ENCODE measurements around the gene EME1.
"Not testable (repeated sequence)": the region's sequence is repeated elsewhere in the genome, so short reads cannot be mapped to it uniquely, and the experiment has no call there.

Gene EME1, protein sequence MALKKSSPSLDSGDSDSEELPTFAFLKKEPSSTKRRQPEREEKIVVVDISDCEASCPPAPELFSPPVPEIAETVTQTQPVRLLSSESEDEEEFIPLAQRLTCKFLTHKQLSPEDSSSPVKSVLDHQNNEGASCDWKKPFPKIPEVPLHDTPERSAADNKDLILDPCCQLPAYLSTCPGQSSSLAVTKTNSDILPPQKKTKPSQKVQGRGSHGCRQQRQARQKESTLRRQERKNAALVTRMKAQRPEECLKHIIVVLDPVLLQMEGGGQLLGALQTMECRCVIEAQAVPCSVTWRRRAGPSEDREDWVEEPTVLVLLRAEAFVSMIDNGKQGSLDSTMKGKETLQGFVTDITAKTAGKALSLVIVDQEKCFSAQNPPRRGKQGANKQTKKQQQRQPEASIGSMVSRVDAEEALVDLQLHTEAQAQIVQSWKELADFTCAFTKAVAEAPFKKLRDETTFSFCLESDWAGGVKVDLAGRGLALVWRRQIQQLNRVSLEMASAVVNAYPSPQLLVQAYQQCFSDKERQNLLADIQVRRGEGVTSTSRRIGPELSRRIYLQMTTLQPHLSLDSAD

DNA sequence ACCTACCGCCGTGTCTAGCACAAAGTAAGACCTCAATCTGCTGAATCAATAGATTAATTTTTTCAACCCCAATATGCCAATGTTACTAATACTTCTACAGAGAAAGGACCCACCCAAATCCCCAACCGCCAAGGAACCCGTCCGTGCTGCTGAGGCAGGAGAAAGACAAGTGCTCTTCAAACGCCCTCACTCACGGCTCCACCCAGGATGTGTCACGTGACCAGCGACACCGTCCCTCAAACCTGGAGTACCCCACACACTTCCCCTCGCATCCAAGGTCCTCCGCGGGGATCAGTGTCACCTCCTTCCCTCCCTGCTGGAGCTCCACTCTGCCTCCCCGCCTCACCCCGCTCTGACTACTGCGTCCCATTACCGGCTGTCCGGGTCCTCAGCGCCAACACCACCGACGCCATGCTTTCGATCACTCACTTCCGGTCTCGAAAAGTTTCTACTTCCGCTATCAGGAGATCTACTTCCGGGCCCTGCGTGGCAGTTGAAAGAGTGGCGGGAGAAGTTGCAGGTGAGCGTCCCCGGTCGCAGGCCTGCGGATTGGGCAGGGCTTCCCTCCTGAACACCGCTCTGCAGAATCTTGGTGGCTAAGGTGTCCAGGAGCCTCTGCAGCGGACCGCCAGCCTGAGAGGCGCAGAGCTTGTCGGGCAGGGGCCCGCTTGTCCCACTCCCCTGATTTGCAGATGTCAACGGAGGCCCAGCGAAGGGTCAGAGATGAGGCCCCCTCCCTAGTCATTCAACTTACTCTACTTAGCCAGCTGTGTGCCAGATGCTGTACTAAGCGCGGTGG is at the start of gene EME1, which contains the start of gene MRPL27:
TSS of gene EME1 (plus strand) at position 472 of the 799 bp plus-strand sequence. CDS start 1,980 bp downstream, outside the sequence.
TSS of gene MRPL27 (minus strand) at position 427 of the 799 bp plus-strand sequence. CDS start at position 413, 14 bp downstream.
- peak; percentile 97 for DNase-seq

DNA sequence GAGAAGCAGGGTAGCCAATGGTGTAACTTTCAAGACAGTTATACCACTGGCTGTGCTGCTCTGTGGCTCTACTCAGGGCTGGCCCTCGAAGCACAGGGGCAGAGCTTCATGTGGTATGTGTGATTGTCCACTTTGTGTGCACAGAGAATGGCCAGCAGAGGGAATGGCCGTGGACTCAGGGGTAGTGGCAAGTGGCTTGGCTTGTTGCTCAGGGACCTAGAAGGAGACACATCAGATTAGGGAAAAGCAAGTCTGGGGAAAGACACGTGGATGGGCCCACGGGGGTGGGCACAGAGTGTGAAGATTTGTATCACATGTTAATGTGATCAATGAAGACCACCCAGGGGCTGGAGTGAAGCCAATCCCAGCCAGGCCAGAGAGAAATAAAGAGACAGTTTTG is 47.1 kb upstream of the EME1 start:
- no peak for DNase-seq

DNA sequence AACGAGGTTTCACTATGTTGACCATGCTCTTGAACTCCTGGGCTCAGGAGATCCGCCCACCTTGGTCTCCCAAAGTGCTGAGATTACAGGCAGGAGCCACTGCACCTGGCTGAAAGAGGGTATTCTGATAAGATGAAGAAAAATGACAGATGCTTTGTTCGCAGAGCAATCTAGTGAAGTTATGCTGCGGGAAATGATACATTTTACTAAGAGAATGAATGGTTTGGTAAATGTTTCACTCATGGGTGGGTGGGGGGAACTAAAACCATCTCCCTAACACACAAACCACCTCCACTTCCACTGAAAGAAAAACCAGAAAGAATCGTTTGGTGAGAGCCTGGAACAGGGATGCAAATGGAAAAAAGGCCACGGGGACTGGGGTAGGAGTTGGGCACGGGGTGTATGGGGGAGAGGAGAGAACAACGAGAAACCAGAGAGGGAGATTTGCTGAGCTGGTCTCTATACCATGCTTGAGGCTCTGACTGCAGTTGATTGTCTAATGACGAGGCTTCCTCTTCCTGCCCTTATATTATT is 46.1 kb upstream of the EME1 start:
- no peak for DNase-seq

DNA sequence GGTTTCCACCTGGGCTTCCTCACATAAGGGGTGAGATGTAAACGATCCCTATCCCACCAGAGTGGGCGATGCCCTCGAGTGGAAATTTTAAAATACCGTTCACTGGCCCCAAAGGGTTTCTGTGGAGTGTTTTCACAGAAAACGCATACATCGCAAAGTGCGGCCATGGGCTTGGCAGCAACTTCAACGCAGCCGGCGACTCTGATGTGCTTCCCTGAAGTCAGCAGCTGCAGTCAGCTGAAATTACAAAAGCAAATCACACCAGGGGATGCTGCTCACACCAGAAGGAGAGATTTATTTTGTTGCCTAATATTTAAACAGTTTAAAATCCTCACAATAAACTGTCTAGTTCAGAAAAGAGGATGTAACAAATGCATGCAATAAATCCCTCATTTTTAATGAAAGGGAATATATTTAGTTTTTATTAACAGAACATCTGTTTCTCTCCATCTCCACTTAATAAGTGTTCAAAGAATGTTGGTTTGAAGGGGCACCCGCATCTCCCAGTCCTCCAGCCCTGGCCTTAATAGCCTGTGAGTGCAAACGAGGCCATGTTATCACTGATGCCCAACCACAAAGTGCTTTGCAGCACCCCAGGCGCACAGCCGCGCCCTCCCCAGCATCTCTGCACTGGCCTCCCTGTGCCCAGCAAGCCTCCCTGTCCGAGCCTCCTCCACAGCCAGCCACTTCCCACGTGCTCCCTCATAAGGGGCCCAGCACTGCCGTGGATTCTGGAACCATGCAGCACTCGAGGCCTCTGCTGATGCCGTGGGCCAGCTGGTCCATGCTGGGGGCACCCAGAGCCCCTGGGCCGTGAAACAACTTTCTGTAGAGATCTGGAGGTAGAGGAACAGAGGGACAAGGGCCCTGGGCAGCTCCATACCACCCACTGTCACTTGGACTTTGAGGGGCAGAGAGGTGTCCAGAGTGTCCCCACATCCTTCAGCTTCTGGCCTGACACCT is 44.4 kb upstream of the EME1 start:
- no peak for DNase-seq

DNA sequence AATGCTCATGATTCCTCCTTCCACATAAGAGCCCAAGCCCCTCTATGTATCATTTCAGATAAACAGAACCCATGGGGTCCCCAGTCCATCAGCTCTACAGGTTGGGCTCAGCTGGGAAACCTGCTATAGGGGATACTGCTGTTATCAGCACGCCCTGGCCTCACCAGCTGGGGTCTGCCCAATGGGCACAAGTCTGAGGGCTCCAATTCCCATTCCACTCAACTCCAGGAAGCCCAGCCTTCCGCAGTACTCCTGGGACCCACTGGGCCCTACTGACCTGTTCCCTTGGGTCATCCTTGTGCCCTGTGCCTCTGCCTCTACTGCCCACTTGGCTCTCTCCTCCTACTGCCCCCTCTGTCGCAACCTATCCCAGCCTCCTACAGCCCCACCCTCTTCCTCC is 43.3 kb upstream of the EME1 start:
- no peak for DNase-seq

DNA sequence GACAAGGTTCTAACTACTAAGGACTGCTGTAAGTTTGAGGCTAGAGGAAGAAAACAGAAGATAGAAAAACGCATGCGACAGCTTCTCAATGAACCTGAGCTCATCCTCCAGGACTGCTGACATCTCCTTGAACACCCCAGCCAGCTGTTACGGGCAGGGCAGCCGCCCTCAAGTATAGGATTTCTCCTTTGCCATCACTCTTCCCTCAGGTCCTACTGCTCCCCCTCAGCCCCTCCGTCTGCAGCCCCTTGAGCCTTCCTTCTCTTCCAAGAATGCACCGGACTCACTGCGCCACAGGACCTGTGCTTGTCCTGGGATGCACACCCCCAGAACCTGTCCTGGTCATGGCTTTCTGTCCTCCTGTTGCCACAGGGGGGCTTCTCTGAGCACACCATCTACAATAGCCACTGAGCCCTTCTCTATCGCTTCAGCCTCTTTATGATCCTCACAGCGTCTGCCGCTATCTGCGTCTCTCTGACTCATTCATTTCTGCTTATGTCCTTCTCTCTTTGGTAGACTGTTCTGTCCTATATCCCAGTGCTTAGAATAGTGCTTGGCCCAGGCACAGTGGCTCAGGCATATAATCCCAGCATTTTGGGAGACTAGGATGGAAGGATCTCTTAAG is 42.8 kb upstream of the EME1 start:
- DNase-seq, result no peak

DNA sequence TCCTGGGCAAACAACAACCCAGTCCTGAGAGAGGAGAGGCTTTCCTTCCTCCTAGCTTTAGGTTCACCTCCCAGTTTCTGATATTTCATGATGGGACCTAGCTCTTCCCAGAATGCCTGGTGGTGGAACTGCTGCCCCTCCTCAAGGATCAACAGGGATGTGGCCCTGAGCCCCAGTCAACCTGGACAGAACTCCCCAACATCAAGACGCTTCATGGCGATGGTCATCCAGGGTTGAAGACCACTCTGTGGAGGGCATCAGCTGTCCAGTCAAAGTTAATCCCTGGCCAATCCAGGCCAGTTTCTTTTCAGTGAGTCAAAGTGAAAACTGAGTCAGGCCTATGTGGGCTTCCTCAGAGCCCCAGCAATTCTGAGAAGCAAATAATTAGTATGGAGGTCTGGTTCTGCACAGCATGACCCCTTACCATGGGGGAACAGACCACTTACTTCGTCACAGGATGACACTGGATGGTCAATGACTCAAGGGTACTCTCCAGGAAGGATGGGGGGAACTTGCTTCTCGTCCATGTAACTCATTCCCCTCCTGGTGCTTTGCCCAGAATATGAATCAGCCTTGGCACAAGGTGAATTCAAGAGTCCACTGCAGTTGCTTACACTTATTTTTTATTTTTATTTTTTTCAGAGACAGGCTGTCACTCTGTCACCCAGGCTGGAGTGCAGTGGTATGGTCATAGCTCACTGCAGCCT is 41.8 kb upstream of the EME1 start:
- no peak for DNase-seq

DNA sequence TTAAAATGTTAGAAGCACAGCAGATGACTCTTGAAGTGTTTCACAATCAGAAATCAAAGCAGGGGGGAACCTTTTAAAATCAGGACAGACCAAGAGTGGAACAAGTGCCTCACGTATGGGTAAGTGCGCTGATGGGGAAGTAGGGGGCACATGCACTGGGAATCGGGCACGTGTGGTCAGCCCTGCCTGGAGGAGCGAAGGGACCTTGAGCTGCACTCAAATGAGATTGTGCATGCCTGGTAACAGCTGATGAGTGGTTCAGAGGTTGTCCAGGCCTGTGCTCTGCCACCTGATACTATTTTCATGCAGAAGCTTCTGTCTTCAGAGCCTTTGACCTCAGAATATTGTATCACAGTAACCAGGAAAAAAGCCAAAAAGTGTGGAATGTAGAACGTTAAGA is 40.8 kb upstream of the EME1 start:
- no peak for DNase-seq

DNA sequence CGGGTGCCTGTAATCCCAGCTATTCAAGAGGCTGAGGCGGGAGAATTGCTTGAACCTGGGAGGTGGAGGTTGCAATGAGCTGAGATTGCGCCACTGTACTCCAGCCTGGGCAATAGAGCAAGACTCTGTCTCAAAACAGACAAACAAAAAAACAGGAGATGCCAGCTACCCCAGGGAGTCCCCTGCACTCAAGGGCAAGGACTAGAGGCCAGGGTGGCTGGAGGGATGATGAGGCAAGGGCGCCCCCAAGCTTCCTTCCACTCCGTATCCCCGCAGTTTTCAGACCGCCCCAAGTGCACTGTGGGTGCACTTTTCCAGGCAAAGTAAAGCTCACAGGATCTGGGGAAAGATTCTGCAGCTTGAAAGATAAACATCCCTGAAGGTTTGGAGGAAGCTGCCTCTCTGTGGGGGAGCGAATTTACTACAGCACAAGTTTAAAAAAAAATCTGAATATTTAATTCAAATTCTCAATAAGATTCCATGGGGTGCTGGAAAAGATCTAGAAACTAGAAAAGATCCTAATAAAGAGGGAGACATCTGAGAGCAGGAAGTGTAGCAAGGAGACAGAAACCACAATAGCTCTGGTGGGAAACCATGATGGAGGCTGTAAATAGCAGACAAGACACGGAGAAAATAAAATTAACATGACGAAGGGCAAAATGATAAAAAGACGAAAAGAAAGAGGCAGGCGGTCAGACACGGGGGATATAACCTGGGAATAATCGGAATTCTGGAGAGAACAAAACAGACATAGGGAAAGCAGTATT is 39.6 kb upstream of the EME1 start:
- DNase-seq, result not testable (repeated sequence)

DNA sequence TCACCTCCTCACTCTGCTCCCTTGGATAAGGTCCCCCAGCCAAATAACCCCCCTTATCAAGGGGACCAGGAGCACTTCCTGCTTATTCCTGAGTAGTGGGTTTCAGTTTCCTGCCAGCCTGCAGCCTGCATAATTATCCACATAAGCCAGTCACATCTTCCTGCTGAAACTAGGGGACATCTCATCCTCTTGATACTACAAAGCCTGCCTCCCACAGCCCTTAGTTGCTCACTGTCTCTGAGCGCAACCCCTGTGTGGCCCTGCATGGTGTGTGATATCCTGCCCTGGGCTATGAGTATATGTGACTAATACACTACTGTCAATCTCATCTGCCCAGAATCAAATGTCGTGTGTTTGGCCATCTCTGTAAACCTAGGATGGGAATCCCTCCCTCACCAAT is 35.1 kb upstream of the EME1 start:
- DNase-seq, result no peak

DNA sequence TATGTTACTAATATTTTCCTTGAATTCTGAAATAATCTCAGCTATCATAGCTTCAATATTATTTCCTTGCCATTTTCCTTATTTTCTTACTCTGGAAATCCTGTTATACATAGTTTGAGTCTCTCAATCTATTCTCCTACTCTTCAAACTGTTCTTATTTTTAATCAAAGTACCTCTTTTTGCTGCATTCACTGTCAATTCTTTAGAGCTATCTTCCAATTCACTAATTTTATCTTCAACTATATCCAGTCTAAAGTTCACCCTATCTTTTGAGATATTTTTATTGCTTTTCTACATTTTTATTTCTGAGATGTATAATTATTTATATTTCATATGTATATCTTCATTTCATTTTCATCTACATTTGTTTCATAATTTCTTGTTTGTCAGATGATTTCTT is 34.4 kb upstream of the EME1 start:
- DNase-seq, result no peak

DNA sequence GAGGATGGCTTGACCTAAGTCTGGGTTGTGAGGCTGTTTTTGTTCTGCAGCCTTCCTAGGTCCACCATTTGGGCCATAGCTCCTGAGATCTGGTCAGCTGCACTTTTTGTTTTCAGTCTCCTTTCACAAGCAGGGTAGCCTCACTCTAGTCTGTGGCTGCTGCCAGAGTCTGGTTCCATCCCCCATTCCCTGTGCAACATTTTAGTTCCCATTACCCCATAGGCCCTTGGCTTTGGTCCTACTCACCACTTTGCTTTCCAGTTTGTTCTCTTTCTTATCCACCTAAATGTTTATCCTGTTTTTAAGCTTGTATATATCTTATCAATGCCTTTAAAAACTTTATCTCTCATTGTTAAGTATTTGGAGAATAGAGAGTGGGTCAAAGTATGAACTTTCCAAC is 33.6 kb upstream of the EME1 start:
- no peak for DNase-seq

DNA sequence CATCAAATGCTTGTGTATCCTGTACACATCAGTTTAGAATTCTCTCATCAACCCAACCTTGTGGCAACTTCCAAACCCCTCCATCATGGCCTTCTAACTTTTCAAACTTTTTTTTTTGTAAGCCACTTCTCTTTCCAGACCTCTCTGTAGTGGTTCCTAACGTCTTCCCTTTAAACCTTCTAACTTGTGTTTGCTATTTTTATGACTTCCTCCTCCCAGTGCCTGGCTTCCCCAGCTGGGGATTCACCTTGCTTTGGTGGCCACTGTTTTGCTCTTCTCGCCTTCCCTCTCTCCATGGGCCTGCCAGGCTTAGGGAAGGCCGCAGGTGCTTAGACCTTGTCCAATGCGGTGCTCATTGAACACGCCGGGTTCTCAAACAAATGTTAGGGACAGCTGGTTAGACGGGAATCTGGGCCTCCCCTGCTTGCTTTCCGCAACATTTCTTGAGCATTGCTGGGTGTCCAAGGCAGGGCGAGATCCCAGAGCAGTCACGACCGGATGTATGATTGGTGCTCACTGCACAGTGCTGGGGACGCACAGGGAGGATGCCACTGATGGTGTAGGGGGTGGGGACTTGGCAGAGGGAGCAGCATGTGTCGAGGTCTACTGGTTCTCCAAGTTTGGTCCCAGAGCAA is 28.2 kb upstream of the EME1 start:
- DNase-seq, result peak; percentile 78

DNA sequence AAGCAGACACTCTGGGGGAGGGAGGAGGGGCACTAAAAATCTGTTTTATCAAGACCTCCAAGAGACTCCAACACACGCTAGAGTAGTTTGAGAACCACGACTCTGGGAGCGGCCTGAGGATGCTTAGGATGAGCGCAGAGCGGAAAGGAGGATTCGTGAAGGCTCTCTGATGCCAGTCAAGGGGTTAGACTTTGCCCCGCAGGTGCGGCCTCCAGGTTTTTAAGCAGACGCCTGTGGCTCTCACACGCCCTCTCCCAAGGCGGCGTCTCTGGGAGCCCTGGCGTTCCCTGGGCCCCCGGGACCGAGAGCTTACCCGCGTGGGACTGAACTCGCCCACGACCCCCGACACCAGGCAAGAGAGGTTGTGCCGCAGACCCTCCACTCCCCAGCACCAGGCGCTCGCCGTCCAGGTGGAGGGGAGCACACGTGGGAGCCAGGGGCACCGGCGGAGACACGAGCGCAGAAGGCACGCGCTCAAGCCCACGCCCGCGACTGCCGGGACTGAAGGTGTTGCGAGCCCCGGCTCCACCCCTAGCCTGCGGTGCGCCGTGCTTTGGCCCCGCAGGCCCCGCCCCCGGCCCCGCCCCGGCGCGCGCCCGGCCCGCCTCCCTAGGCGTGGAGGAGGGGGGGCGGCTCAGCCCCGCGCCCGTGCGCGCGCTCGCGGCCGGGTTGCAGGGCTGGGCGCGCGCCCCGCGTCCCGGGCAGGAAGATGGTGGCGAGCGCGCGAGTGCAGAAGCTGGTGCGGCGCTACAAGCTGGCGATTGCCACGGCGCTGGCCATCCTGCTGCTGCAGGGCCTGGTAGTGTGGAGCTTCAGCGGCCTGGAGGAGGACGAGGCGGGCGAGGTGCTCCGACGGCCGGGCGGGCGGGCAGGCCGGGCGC is 27.4 kb upstream of the EME1 start, which contains the start of gene XYLT2:
TSS of gene XYLT2 (plus strand) at position 695 of the 881 bp plus-strand sequence. CDS start at position 710, 15 bp downstream.
- peak; percentile 98 for DNase-seq

DNA sequence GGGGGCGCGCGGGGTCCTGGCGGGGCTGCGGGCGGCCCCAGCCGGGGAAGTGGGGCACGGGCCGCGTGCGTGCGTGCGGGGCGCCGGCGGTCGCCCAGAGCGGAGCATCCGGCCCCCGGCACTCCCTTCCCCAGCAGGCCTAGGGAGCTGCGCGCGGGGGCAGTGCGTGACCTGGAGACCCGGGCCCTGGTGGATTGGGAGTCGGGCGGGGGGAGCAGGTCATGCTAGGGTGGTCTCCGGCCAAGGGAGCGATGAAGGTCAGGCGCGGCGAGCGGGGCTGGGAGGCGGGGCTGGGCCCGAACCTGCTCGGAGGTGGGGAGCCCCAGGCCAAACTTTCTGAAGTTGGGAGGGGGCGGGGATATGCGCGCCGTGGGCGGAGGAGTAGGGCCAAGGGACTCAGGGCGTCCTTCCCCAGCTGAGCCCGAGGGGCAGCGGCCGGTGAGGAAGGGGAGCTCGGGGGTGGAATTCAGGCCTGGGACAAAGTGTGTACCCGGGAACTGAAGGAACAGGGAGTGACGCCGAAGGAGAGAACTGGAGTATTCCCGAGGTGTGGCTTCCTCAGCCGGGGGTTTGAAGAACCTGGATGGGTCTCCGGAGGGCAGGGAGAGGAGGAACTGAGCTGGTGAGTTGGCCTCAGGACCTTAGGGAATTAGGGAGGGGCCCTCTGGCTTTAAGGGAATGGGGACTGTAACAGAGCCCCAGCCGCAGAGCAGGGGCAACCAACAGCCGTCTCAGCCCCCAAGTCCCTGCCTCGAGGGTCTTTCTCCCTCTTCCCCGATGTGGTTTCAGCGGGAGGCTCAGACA is 26.5 kb upstream of the EME1 start:
- peak; percentile 65 for DNase-seq

DNA sequence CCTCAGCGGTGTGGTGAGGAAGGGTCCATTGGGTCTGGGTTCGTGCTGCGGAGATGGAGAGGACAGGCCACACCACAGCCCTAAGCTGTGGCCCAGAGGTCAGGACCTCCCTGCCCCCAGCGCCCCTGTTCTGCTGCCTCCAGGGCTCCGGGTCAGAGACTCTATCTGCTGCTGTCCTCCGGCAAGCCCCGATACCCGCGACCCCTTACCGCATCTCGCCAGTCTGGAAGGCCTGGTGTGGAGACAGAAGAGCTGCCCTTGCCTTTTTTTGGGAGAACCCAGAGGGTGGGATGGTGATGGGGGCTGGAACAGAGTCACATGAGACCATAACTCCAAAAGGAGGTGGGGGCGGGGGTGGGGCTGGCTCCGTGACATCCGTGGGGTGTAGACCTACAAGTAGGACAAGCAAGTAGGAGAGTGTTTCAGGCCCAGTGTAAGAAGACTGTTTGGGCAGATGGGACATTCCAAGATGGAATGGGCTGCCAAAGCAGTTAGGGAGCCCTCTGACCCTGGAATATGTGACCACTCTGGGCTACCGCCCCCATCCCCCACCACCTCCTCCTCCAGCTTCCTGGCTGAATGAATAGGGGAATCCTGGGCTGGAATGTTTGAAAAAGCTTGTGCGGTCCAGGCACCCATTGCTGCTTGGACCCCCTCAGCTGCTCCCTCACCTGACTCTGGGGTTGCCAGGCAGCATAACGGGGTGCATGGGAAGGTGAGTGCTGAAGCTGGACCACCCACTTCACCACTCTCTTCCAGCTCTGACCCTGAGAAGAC is 25.7 kb upstream of the EME1 start:
- DNase-seq, result no peak

DNA sequence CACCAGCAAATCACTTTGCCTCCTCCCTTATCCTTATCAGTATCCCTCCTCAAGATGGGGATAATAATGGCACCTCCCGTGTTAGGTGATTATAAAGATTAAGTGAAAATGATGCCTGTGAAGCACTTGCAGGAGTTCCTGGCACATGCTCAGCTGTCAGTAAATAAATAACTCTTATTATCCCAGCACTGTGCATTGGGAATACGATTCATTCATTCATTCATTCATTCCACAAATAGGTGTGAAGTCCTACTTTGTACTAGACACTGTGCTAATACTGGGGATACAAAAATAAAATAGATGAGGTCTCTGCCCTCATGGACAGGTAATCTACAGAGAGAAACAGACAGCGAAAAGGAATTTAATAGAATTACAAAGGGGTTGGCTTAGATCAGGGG is 25.1 kb upstream of the EME1 start:
- DNase-seq, result no peak
